HG03135 (cell line): ENCODE results near the gene WNT7B.

Experiments
- ATAC-seq: cut with Tn5 transposase; IDR thresholded peaks from one replicate; pipeline ENCODE4 v1.9.1; 2021; ENCODE audit warnings: mild to moderate bottlenecking, moderate library complexity; ENCODE audit not compliant: unreplicated experiment

WNT7B gene

DNA sequence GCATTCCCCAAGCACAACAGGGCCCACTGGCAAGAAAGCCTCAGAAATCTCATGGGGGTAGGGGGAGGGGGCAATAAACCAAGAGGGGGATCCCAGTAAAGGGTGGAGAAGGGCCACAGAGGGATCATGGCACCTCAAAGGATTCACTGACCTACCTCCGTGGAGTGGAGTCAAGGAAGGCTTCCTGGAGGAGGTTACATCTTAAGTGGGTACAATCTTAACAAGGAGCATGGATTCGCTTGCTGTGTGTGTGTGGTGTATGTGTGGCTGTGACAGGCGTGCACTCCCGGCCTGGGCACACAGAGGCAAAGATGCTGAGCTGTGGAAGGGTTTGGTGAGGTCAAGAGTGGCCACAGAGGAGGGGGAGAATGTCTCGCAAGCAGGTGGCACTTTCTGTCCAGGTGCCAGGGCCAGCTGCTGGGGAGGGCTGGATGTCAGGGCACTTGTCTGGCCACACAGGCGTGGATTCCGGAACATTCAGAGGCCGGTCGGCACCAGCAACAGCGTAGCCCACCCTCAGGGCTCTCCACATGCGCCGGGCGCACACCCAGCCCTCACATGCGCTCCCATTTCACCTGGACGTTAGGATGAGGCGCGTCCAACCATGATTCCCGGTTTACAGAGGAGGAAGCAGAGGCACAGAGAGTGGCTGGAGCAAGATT lies 43.3 kb downstream of the WNT7B start:
- no peak for ATAC-seq

DNA sequence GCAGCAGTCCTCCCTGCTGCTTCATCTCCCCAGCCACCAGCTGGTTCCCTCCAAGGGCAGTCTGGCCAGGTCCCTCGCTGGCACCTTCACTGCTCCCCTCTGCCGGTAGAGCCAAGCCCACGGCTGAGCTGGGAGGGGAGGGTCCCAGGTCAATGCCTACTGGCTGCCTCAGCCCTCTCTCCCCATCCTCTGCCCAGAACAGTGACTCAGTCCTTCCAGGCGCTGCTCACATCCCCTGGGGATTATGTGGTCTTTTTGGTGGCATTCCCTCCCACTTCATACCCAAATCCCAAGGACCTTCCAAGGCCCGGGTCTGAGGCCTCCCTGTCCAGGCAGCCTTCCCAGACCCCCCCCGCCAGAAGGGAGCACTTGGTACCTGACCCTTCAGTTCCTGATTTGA lies 44.9 kb downstream of the WNT7B start:
- no peak for ATAC-seq

DNA sequence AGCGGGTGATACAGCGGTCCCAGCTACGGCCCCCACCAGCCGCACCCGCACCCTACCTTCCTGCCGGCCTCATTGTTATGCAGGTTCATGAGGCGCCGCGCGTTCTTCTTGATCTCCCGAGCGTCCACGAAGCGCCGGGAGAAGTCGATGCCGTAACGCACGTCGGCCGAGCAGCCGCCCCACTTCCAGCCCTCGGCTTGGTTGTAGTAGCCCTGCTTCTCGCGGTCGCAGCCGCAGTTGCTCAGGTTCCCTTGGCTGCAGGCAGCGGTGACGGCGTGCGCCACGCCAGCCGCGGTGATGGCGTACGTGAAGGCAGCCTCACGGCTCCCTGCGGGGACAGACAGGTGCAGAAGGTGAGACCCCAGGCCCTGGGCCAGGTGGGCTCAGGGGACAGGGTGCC lies 45.9 kb downstream of the WNT7B start:
- ATAC-seq: no peak

DNA sequence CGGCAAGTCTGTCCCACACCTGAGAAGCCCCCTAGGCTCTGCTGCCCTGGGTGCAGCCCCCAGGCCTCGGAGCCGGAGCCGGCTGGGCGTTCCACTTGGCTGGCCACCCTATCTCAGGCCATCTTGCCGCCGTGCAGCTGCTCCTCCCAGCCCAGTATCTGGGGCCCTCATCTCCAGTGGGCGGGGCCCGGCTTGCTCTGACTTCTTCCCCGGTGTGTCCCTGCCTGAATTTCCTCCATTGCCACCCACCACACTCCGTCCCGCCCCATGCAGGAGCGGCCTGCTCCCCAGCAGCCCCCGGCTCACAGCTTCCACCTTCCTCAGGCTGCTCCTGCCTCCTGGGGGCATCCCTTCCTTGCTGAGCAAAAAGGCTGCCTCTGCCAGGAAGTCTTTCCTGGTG lies 46.6 kb downstream of the WNT7B start:
- ATAC-seq: no peak

DNA sequence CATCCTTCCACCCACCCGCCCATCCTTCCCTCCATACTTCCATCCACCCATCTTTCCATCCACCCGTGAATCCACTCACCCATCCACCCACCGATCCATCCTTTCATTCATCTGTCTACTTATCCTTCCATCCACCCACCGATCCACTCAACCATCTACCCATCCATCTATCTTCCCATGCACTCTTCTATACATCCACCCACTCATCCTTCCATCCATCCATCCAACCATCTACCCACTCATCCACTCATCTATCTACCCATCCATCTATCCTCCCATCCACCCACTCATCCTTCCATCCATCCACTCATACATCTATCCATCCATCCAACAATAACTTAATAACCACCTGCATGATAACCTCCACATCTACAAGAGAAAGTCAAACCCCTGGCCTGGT lies 47.3 kb downstream of the WNT7B start:
- no peak for ATAC-seq

DNA sequence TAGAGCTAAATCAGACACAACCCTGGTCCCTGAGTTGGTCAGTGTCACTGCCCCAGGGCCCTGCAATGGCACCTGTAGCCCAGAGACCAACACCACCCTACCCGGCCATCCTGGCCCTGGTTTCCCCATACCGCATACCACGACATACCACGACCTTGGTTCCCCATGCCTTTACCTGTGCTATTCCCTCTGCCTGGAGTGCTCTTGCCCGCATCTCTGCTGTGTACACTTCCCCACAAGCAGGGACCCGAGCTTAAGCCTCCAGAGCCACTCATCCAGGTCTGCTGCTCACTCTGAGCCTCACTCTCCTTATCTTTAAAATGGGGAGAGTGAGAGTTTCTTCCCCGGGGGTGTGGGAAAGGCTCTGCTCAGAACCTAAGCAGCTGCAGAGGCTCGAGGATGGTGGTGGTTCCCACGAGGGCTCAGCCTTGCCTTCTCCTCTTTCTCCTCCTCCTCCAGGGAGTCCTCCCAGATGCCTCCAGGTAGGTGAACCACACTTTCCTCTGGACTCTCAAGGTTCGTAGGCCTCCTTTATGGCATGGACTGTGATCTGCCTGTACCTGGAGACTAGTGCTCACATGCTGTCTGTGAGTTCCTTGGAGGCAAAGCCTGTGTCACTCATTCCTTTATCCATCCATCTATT lies 48.1 kb downstream of the WNT7B start:
- no peak for ATAC-seq

DNA sequence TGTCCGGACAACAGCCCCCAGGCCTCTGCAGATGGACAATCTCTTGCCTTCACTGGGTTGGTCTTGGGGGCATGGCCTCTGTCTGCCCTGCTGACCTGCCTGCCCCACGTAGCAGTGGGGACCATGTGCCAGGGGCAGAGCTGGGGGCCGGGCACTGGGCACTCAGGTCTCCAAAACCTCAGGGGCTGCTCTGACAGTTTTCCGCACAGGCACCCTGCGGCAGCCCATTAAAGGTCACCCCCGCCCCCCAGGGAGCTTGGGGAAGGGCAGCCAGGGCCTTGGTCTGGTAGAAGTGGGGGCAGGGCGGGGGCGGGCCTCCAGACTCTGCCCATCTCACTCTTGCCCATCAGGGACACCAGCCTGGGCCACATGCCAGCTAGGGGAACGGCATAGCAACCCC lies 49.9 kb downstream of the WNT7B start:
- ATAC-seq: no peak

DNA sequence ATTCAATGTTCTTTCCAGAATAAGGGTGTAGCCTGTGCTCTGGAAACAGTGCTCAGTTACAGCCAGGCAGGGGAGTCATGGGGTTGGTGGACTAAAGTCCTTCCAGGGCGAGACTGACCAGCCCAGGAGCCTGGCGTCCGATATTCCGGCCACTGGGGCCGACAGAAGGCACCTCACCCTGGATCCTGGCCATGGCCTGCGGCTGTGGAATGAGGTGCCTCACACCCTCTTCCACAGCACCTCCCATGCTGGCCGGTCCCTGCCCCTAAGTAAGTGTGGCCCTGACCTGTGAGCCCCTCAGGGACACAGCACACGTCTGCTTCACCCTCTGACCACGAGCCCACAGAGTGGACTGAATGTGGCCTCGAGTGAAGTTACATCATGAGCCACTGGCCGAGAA lies 50.5 kb downstream of the WNT7B start:
- ATAC-seq: no peak

DNA sequence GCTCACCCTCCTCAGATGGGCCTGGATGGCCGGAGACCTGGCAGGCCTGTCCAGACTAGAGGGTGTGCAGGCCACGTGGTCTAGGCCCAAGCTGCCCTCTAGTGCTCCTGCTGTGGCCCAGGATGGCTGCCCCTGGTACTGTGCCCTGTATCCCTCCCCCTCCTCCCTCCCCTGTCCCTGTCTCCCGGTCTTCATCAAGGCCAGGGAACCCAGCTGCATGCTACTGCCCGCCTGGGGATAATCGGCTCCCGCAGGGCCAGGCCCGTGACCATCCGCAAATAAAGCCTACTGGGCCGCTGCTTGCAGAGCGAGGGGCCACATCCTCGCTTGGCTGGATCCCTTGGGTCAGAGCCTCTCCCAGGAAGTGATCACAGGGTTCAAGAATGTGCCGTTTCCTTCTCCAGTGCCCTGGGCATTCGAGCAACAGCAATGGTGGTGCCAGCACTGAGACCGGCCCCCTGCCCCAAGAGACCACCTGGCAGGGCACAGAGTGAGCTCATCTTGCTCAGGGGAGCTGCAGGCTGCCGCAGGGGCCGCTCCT lies 51.1 kb downstream of the WNT7B start:
- ATAC-seq: no peak

DNA sequence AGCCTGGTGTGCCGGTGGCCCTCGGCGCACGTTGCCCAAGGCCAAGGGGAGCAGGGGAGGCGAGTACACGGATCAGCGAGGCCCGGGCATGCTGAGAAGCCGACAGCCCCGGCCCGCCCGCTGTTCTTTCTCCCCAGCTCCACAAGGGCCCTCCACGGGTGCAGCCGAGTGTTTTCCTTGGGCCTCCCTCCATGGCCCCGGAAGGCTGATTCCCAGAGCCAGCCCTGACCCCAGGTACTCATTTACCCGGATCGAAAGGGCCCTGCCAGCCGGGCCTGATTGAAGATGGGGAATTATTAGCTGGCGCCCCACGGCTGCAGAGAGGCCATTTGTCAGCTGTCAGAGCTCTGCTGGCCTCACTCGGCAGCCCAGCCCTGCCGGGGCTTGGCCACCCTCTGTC lies 53.1 kb downstream of the WNT7B start:
- no peak for ATAC-seq

DNA sequence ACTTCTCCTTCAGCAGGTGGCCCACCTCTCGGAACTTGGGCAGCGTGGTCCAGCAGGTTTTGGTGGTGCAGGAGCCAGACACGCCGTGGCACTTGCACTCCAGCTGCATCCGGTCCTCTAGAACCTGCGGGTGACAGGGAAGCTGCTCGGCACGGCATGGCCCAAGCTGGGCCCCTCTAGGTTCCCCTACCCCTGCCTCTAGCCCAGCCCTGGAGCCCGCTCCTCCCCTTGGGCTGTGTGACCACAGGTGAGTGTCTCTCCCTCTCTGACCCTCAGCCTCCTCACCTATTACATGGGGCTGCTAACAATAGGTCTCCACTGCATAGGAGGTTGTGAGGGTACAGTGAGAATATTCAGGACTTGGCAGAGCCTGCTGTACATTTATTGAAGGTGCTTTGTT lies 53.8 kb downstream of the WNT7B start:
- ATAC-seq: no peak

DNA sequence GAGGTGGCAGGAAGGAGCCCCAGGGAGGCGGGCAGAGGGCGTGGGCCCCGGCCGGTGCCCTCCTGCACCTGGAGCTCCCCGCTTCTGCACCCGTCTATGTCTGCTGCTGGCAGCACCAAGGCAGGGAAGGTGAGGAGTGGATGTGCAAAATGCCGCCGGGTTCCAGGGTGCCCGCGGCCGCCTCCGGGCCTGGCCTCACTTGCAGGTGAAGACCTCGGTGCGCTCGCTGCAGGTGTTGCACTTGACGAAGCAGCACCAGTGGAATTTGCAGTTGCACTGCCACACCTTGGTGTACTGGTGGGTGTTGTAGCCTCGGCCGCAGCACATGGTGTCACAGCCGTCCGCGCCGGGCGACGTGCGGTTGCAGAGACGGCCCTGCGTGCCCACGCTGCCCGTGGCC lies 54.3 kb downstream of the WNT7B start:
- no peak for ATAC-seq

DNA sequence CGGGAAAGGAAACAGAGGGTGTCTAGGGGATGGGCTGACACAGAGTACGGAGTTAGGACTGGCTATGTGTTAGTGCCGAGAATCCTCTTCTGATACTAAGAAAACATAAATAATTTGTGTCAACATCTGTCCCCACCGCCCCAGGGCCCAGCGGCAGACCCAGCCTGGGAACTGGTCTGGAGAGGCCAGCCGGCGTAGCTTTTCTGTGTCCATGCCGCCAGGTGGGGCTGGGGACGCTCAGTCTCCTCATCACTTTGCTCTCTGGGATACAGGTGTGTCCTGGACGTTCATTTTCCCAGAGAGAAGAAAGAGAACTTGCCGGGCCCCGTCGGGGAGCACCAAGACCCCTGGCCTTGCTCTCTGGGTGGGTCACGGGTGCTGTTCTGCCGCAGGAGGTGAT lies 54.7 kb downstream of the WNT7B start:
- no peak for ATAC-seq

DNA sequence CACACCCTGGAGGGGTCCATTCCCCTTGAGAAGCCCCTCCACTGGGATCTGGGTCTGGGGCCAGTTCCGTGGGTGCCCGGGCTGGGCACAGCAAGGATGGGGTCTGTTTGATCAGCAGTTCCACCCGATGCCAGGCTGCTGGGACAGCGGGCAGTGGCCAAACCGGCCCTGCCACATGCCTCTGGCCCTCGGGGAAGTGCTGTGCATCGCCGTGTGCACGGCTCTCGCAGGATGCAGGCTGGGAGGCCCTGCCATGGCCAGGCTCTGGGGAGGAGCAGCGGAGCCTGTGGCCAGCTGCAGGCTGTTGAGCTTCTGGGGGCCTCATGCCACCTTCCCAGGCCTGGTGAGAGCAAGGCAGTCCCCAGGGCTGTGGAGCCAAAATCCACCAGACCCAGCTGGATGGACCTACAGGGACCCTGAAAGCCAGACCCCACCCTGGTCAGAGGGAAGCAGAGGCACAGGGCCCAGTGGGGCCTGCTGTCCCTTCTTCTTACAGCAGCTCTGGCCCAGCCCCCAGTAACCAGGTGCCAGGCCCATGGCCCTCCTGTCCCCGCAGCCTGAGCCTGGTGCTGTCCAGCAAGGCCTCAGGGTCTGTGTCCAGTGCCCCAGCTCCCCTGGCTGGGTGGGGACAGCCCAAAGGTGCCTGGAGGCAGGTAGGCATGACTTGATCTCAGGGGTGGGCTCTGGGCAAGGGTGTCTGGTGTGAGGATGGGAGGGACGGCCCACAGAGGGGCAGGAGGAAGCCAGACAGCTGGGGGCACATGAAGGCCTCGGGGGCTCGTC lies 57.3 kb downstream of the WNT7B start:
- ATAC-seq: no peak

DNA sequence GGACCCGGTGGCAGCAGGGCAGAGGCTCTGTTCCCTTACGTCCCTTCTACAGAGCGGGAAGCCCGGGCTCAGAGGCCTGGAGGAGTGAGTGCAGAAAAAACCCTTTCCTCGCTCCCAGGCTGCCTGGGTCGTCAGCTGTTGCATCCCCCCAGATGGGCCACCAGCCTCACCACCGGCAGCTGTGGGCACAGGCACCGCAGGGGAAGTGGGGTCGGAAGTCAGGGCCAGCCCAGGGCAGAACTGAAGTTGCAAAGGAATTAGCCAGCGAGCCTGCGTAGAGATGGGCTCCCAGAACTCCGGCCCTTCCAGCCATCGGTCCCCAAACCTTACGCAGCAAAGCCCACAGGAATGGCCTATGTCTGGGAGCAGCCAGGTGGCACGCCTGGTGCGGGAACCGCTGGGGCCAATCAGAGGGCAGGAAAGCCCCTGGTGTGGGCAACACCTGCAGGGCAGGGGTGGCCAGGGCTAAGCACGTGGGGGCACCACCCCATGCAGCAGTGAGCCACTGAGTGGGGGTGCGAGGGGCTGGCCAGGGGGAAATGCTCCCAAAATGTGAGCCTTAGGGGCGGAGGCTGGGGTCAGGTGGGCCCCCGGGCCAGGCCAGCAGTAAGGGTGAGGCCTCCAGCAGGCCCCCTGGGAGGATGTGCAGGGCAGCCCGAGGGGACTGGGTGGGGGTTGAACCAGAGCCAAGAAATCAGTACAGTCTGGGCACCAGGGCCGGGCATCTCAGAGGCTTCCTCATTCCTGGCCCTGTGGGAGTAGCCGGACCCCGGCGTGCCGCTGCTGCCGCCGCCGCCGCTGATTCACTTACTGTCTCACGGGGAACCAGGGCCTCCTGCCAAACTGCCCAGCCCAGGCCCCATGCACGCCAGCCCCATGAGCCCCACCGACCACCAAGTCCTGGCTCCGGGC lies 58.2 kb downstream of the WNT7B start:
- no peak for ATAC-seq

DNA sequence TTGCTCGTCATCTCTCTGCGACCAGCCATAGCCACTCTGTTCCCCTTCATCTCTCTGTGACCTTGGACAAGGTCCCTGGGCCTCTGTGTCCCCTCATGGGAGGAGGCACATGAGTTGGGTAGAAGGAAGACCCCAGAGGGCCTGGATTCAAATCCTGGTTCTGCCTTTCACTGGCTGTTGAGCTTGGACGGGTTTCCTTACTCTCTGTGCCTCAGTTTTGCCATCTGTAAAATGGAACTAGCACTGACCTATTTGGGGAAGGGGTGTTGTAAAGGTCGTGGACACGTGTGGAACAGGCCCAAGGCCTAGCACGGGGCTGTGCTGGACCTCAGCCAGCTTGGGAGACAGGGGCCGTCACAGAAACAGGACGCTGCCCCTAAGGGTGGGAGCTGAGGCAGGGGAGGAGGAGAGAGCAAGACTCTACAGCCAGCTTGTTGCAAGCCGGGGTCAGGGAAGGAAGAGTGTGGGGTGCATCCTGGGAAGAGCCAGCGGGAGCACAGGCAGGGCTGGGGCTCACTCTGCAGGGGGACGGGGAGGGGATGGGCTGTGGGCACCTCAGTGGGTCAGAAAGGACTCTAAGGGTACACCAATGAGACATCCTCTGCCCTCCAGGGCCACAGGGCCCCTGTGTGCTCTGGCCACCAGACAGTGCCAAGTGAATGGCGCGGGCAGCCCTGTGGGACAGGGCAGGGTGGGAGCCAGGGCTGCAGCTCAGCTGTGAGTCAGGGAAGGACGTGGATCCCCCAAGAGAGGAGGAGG lies 59.1 kb downstream of the WNT7B start:
- no peak for ATAC-seq

DNA sequence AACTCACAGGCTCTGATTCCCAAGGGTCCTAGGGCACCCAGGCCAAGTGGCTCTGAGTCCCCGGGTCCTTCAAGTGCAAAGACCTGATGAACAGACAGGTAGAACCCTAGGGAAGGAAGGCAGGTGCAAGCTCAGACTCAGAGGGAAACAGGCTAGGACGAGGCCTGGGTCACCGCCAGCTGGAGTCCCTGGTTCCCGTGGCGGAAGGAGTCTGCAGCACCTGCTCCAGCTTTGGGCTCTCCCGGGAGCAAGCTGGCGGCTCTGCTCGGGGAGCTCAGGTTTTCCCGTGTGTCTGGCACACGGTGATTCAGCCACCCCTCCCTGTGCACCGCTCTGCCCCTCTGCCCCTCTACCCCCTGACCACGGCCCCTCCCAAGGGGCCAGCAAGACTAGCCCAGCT lies 59.8 kb downstream of the WNT7B start:
- no peak for ATAC-seq

DNA sequence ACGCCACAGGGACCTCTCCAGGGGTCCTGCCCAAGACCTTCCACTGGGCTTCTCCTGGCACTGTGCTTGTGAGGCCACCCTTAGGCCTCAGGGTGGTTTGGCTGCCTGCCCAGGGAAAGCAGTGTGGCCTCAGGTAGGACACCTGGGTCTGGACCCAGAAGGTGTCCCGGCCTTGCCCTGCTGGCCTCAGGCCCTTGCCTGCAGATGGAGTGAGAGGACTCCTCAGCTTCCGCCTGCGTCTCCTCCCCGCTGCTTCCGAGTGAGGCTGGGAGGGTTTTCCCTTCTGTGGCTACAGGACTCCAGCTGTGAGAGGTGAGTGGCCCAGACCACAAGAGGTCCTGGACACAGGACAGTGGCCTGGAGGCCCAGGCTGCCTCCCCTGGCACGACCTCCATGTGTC lies 60.4 kb downstream of the WNT7B start:
- ATAC-seq: no peak

DNA sequence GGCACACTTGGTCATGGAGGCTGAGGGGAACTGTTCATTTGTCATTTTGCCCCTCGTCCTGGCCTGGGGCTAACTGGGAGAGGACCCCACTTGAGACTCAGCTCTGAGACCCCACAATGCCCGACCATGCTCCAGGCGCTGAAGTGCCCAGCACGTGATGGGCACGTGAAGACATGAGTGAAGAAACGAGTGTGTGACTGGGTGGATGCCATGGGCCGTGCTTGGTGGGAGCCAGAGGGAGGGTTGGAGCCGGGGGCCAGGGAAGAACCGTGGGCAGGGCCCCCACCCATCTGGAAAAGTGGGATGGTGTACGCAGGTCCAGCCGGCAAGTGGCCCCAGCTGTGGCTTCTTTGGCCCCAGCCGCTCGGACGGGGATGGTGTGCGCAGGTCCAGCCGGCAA lies 61.1 kb downstream of the WNT7B start:
- ATAC-seq: no peak

DNA sequence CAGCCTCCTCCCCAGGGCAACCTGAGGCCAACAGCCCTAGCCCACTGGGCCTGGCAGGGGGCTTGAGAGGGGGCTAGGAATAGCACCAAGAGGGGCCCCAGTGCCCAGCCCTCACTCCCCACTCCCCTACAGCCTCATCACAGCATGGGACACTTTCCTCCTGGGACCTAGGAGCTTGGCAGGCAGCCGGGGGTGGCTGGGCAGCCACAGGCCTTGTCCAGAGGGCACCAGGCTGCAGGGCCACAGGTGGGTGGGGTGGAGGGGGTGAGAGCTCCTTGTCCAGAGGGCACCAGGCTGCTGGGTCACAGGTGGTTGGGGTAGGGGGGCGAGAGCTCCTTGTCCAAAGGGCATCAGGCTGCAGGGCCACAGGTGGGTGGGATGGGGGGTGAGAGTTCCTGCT lies 61.8 kb downstream of the WNT7B start:
- no peak for ATAC-seq
